Activated CD4-positive, alpha-beta T cell treated with anti-CD3 and anti-CD28 coated beads, Interleukin-2, amount 50 U/mL, for 16 hours (primary cell): Measurements from ENCODE around the gene FUCA1.

ENCODE experiments used
- DNase-seq: peaks from one replicate; pipeline ENCODE4 v3.0.0-alpha.2; 2020

FUCA1 gene

GRCh38 chr1:23800400-23801337 is 67.4 kb downstream of the FUCA1 start, which contains the start of gene GALE:
GALE (minus strand) TSS chr1:23800754; CDS start chr1:23799007, 1,747 bp downstream.
- peak; percentile 97 for DNase-seq

- peak; percentile 71 for DNase-seq
Observed at GRCh38 chr1:23799570-23800399, 68.3 kb downstream of the FUCA1 start.

GRCh38 chr1:23799255-23799569 is 68.9 kb downstream of the FUCA1 start:
- DNase-seq, result no peak

- DNase-seq, result no peak
Observed at GRCh38 chr1:23798662-23799142, 69.4 kb downstream of the FUCA1 start.

DNA sequence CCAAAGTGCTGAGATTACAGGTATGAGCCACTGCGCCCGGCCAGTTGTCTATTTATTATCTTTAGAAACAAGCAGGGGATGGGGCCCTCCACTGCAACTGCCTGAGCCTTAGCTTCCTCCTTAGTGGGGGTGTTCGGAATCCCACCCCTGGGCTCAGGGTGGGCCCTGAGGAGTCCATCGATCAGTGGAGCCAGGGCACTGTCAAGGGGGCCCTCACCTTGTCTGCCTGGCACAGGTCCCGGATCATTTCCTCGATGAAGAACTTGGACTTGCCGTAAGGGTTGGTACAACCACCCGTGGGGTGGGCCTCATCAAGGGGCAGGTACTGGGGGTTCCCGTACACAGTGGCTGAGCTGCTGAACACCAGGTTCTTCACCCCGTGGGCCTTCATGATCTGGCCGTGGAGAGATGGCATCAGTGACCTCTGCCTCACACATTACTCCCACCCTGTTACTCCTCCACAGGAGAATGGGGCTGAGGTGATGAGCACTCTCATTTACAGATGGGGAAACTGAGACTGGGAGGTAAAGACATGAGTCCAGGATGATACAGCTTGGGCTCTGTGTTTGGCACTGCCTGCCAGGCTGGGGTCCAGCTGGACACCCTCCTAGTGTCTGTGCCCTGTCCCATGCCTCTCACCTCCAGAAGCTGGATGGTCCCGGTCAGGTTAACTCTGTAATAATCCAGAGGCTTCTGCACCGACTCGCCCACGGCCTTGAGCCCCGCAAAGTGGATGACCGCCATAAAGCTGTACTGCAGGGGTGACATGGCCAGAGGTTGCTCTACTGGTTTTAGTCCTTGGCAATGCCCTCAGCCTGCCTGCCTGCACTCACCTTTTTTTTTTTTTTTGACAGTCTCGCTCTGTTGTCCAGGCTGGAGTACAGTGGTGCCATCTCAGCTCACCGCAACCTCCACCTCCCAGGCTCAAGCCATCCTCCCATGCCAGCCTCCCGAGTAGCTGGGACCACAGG is 70.3 kb downstream of the FUCA1 start:
- DNase-seq, result no peak

GRCh38 chr1:23796466-23797271 is 71.4 kb downstream of the FUCA1 start:
- no peak for DNase-seq

GRCh38 chr1:23795676-23796465 is 72.2 kb downstream of the FUCA1 start:
- DNase-seq, result no peak
